A549 (cell line): ENCODE measurements around the gene SLC37A2.

ENCODE experiments used
- CEBPB ChIP-seq, 2 experiments: fragments of >200 bp in 1 of 2; sonication (Bioruptor Twin) in 1 of 2; formaldehyde crosslinking in 1 of 2; IDR thresholded peaks; 2 replicates each; pipeline ENCODE4 v1.6.1; 2012 to 2016
- CTCF ChIP-seq: fragments of >200 bp; sonication (Bioruptor Twin); formaldehyde crosslinking; IDR thresholded peaks from 3 replicates; pipeline ENCODE4 v1.5.1; 2016
- ESRRA ChIP-seq: fragments of 150-350 bp; IDR thresholded peaks from 2 replicates; pipeline ENCODE4 v1.6.1; 2014; ENCODE audit warnings: mild to moderate bottlenecking, low read length, borderline replicate concordance
- HMGXB4 ChIP-seq: fragments of 250-450 bp; sonication (Bioruptor Pico); IDR thresholded peaks from 2 replicates; pipeline ENCODE4 v1.5.0; 2021; ENCODE audit warnings: mild to moderate bottlenecking, moderate library complexity, borderline replicate concordance
- HOXA7 ChIP-seq: fragments of 250-450 bp; sonication (Bioruptor Pico); IDR thresholded peaks from 2 replicates; pipeline ENCODE4 v1.5.0; 2020; ENCODE audit warnings: mild to moderate bottlenecking, moderate library complexity
- POLR2A ChIP-seq: IDR thresholded peaks from 2 replicates; pipeline ENCODE4 v1.6.1; 2012; ENCODE audit warnings: mild to moderate bottlenecking, low read length
- RFX5 ChIP-seq: fragments of 450-650 bp; IDR thresholded peaks from 2 replicates; pipeline ENCODE4 v1.7.1; 2014; ENCODE audit warnings: antibody characterized with exemption, mild to moderate bottlenecking, moderate library complexity
- TFCP2L1 ChIP-seq: fragments of 250-450 bp; sonication (Bioruptor Pico); IDR thresholded peaks from 2 replicates; pipeline ENCODE4 v1.5.0; 2021; ENCODE audit warnings: mild to moderate bottlenecking

GRCh38 chr11:125072961-125073590 lies 10.0 kb downstream of the SLC37A2 start:
- TF ChIP-seq HOXA7 (CRISPR knock-in tag): no peak
- TF ChIP-seq RFX5: no peak
- TF ChIP-seq HMGXB4 (CRISPR knock-in tag): no peak
- TF ChIP-seq CTCF: no peak
- no peak for TF ChIP-seq TFCP2L1 (CRISPR knock-in tag)
- no peak for TF ChIP-seq POLR2A
- no peak for TF ChIP-seq CEBPB (IDR thresholded peaks at IDR 0.05)
- no peak for TF ChIP-seq ESRRA
